K562 (cell line): ENCODE data around the gene CABP4. TPM values are rescaled to one million over a fixed set of nuclear protein-coding genes. Genes with fewer than 3 reads are reported as not detected.

Experiments
- HDGF ChIP-seq: fragments of 450-650 bp; IDR thresholded peaks from 2 replicates; pipeline ENCODE4 v1.6.1; 2016
- KLF13 ChIP-seq: fragments of 450-650 bp; IDR thresholded peaks from 2 replicates; pipeline ENCODE4 v1.6.1; 2016; ENCODE audit warnings: missing genetic modification characterization, low read depth, mild to moderate bottlenecking, missing compliant biosample characterization, moderate library complexity, borderline replicate concordance
- PHTF2 ChIP-seq: fragments of 250-450 bp; sonication (Bioruptor Pico); IDR thresholded peaks from 2 replicates; pipeline ENCODE4 v1.5.0; 2021; ENCODE audit warnings: mild to moderate bottlenecking
- PPARD ChIP-seq: fragments of 250-450 bp; sonication (Bioruptor Pico); IDR thresholded peaks from 2 replicates; pipeline ENCODE4 v1.8.0; 2022; ENCODE audit warnings: inconsistent platforms, mild to moderate bottlenecking, moderate library complexity
- SIN3A ChIP-seq, 2 experiments: fragments of 150-350 bp in 1 of 2; IDR thresholded peaks; 2 replicates each; pipeline ENCODE4 v1.6.1; 2011 to 2016; ENCODE audit warnings: borderline replicate concordance in 2 of 2, low read depth in 2 of 2, low read length in 2 of 2, mild to moderate bottlenecking in 2 of 2, moderate library complexity in 2 of 2; ENCODE audit not compliant: control insufficient read depth in 1 of 2
- SP1 ChIP-seq: sonication (generic); formaldehyde crosslinking; IDR thresholded peaks from 2 replicates; pipeline ENCODE4 v1.8.1; 2022; ENCODE audit warnings: mild to moderate bottlenecking, missing genetic modification reagents
- TEAD2 ChIP-seq: fragments of 450-650 bp; IDR thresholded peaks from 2 replicates; pipeline ENCODE4 v1.6.1; 2016; ENCODE audit warnings: missing genetic modification characterization, control low read depth, missing compliant biosample characterization
- polyA plus RNA-seq, 8 experiments: library from polyadenylated mRNA; depleted of rRNA in 4 of 8; stranded (reverse) in 5 of 8; unstranded in 3 of 8; fragments of >200 nt; fragmentation: Nextera tagmentation in 2 of 8; fragmentation: Illumina TruSeq in 1 of 8; extraction: Ambion mirVana in 2 of 8; extraction: Trizol in 1 of 8; gene quantifications; 2 replicates each; pipeline versions ENCODE4 v1.2.1 to v1.2.3, GENCODE V29; 2011 to 2014; ENCODE audit warnings: inconsistent platforms in 1 of 8, missing spikeins in 1 of 8
- total RNA-seq, 7 experiments: library from RNA; depleted of rRNA in 6 of 7; stranded (reverse); fragments of >200 nt in 6 of 7; fragmentation: Illumina TruSeq in 2 of 7; extraction: Trizol in 2 of 7; gene quantifications; 2 replicates each; pipeline versions ENCODE4 v1.2.1 to v1.2.3, GENCODE V29; 2011 to 2021; ENCODE audit warnings: low replicate concordance in 1 of 7
- TF ChIP-seq, protein P1 (sequence below): fragments of 200-800 bp; sonication (Bioruptor generic); IDR thresholded peaks from 2 replicates; pipeline ENCODE4 v1.6.1; 2016; ENCODE audit warnings: missing genetic modification characterization, missing compliant biosample characterization

The CABP4 gene
- total and polyA plus RNA-seq, 9 of the 15 experiments (the other 6 are each of a cell fraction or from before 2014, with no cell fraction given): 0.11 TPM; not detected in 8

DNA sequence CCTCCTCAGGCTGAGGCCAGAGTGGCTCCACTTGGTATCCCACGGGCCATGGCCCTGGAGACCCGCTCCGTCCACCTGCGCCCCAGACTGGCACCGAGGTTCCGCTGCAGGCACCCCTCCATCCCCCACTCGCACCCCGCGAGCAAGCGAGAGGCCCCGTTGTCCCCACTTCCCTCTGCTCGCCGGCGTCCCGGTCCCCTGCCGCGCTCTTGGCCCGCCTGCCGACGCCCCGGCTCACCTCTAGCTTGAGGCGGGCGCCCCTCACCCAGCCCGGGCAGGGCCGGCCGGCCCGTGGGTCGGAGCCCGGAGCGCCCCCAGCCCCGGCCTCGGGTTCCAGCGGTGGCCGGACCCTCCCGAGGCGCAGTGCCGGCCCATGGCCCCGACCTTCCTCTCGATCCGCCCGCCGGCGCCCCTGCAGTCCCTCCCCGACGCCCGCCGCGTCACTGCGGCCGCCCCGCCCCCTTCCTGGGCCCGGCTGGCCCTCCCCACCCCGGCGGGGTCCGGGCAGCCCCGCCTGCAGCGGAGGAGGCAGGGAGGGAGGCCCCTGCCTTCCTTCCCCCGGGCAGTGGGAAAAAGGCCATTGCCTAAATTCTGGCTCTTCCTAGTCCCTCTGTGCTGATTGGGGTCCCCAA lies 49.9 kb downstream of the CABP4 start, which contains the start of gene PITPNM1 (continued):
- TF ChIP-seq, protein P1, sequence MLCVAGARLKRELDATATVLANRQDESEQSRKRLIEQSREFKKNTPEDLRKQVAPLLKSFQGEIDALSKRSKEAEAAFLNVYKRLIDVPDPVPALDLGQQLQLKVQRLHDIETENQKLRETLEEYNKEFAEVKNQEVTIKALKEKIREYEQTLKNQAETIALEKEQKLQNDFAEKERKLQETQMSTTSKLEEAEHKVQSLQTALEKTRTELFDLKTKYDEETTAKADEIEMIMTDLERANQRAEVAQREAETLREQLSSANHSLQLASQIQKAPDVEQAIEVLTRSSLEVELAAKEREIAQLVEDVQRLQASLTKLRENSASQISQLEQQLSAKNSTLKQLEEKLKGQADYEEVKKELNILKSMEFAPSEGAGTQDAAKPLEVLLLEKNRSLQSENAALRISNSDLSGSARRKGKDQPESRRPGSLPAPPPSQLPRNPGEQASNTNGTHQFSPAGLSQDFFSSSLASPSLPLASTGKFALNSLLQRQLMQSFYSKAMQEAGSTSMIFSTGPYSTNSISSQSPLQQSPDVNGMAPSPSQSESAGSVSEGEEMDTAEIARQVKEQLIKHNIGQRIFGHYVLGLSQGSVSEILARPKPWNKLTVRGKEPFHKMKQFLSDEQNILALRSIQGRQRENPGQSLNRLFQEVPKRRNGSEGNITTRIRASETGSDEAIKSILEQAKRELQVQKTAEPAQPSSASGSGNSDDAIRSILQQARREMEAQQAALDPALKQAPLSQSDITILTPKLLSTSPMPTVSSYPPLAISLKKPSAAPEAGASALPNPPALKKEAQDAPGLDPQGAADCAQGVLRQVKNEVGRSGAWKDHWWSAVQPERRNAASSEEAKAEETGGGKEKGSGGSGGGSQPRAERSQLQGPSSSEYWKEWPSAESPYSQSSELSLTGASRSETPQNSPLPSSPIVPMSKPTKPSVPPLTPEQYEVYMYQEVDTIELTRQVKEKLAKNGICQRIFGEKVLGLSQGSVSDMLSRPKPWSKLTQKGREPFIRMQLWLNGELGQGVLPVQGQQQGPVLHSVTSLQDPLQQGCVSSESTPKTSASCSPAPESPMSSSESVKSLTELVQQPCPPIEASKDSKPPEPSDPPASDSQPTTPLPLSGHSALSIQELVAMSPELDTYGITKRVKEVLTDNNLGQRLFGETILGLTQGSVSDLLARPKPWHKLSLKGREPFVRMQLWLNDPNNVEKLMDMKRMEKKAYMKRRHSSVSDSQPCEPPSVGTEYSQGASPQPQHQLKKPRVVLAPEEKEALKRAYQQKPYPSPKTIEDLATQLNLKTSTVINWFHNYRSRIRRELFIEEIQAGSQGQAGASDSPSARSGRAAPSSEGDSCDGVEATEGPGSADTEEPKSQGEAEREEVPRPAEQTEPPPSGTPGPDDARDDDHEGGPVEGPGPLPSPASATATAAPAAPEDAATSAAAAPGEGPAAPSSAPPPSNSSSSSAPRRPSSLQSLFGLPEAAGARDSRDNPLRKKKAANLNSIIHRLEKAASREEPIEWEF: no peak
- no peak for TF ChIP-seq HDGF
- peak in 1 of 2 experiments; percentile 44; a peak in 1 of 4 replicates for TF ChIP-seq SIN3A (IDR thresholded peaks at IDR 0.05; ENCODE audit: borderline replicate concordance in 2 of 2, control insufficient read depth in 1 of 2, low read depth in 2 of 2, low read length in 2 of 2)
- TF ChIP-seq TEAD2 (tag): no peak
- TF ChIP-seq PHTF2 (CRISPR knock-in tag): no peak
- TF ChIP-seq KLF13 (tag): no peak
- no peak for TF ChIP-seq SP1 (CRISPR knock-in tag)
- no peak for TF ChIP-seq PPARD (CRISPR knock-in tag)
